Neural crest cell (in vitro differentiated cells): ENCODE results near the gene TRMU. TPM values are rescaled to one million over a fixed set of nuclear protein-coding genes. Genes with fewer than 3 reads are reported as not detected.

ENCODE experiments used
- DNase-seq: peaks from one replicate; pipeline ENCODE4 v3.0.0; 2021; ENCODE audit warnings: low read depth, mixed read lengths, low spot score
- H3K27ac Mint-ChIP-seq: one replicate; pipeline ENCODE4 v1.8.0; 2021; ENCODE audit warnings: mild to moderate bottlenecking, mixed read lengths; ENCODE audit not compliant: unreplicated experiment
- H3K27me3 Mint-ChIP-seq: 2 replicates; pipeline ENCODE4 v1.8.0; 2021; ENCODE audit warnings: low read depth, mild to moderate bottlenecking, mixed read lengths
- H3K36me3 Mint-ChIP-seq: 2 replicates; pipeline ENCODE4 v1.8.0; 2021; ENCODE audit warnings: low read depth, mild to moderate bottlenecking, mixed read lengths
- H3K4me1 Mint-ChIP-seq: 2 replicates; pipeline ENCODE4 v1.8.0; 2021; ENCODE audit warnings: mixed read lengths
- H3K4me3 Mint-ChIP-seq: one replicate; pipeline ENCODE4 v1.8.0; 2021; ENCODE audit warnings: mild to moderate bottlenecking, mixed read lengths
- H3K9me3 Mint-ChIP-seq: 2 replicates; pipeline ENCODE4 v1.8.0; 2021; ENCODE audit warnings: mixed read lengths
- total RNA-seq: library from RNA; stranded (reverse); gene quantifications from 2 replicates; pipeline ENCODE4 v1.2.1, GENCODE V29; 2021
- TF ChIP-seq, protein P1 (sequence below): fragments of 200-600 bp; sonication (generic); conservative IDR thresholded peaks from 2 replicates; pipeline ENCODE4 v1.5.0; 2021; ENCODE audit warnings: antibody characterized with exemption, mild to moderate bottlenecking

The TRMU gene
- total RNA-seq, 1 donor from 2014 or later, result 87.0 TPM

DNA sequence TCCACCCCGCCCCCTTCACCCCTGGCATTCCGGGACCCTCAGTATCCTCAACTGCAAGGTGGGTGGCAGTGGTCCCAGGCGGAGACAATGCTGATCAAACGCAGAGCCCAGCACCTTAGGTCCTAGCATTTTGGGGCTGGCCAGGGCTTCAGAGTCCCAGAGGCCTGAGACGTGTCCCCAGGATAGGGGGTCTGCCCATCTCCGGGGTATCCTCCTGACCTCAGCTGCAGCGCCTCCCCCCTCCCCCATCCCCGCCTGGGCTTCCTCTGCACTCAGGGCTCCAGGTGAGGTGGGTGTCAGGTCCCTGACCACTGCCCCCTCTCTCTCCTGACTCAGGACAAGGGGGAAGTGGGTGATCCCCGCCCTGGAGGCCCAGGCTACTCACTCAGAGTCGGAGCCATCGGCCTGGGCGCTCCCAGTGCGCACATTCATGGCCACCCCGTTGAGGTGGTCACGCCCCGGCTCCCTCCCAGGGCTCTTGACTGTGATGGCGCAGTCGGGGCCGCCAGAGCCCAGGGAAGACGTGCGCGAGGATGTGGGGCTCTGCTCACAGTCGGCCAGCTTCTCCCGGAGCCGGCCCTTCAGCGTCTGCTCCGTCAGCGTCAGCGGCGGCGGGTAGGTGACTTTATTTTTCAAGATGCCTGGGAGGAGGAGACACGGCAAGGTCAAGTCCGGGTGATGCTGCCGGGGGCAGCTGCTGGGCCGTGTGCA is 28.3 kb downstream of the TRMU start:
- TF ChIP-seq, protein P1, sequence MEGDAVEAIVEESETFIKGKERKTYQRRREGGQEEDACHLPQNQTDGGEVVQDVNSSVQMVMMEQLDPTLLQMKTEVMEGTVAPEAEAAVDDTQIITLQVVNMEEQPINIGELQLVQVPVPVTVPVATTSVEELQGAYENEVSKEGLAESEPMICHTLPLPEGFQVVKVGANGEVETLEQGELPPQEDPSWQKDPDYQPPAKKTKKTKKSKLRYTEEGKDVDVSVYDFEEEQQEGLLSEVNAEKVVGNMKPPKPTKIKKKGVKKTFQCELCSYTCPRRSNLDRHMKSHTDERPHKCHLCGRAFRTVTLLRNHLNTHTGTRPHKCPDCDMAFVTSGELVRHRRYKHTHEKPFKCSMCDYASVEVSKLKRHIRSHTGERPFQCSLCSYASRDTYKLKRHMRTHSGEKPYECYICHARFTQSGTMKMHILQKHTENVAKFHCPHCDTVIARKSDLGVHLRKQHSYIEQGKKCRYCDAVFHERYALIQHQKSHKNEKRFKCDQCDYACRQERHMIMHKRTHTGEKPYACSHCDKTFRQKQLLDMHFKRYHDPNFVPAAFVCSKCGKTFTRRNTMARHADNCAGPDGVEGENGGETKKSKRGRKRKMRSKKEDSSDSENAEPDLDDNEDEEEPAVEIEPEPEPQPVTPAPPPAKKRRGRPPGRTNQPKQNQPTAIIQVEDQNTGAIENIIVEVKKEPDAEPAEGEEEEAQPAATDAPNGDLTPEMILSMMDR, result no peak
- DNase-seq, result no peak
- no peaks in the 10 kb centered on the region for H3K4me1 Mint-ChIP-seq
- H3K27ac Mint-ChIP-seq, result no peak overlapping the region
- no peaks in the 10 kb centered on the region for H3K27me3 Mint-ChIP-seq
- H3K36me3 Mint-ChIP-seq, result peaks cover 5% of the 10 kb centered on the region
- H3K4me3 Mint-ChIP-seq, result no peak overlapping the region
- H3K9me3 Mint-ChIP-seq, result no peaks in the 10 kb centered on the region

DNA sequence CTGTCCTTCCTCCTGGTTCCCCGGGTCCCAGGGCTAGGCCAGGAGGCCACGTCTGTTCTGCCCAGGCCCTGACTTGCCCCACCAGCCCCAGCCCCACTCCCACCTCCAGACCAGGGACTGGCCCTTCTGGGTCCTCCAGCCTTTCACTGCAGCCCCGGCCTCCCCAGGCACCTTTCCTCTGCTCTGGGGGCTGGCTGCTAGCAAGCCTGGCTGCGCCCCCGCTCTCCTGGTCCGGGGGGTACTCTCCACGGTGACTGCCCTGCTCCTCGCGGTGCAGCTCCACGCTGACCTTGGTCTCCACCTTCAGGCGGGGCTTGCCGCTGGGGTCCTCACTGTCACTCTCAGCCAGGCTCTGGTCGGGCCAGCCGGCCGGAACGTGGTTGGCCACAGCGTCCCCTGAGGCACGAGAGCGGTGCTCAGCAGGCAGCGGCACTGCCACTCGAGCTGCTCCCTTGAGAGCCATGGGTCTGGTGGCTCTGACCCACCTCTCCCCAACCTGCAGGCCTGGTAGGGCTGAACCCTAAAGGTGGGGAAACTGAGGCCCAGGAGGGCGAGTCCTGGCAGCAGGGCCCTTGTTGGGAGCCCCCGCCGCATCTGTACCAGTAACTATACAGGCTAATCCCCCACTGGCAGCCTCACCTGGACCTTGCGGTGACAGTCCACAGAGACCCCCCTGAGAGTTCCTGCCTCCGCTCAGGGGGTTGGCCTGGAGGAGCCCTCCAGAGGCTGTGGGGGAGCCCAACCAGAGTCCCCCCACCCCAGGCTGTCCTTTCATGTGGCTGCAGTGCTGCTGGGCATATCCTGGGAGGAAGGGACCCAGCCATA is 29.0 kb downstream of the TRMU start:
- Mint-ChIP-seq H3K9me3 (no peaks in the 10 kb centered on the region), H3K36me3 (peaks cover 5% of the 10 kb centered on the region), H3K27me3 (no peaks in the 10 kb centered on the region), H3K4me1 (no peaks in the 10 kb centered on the region), H3K4me3 (no peak overlapping the region), H3K27ac (no peak overlapping the region)
- TF ChIP-seq, protein P1, result no peak
- DNase-seq, result no peak

DNA sequence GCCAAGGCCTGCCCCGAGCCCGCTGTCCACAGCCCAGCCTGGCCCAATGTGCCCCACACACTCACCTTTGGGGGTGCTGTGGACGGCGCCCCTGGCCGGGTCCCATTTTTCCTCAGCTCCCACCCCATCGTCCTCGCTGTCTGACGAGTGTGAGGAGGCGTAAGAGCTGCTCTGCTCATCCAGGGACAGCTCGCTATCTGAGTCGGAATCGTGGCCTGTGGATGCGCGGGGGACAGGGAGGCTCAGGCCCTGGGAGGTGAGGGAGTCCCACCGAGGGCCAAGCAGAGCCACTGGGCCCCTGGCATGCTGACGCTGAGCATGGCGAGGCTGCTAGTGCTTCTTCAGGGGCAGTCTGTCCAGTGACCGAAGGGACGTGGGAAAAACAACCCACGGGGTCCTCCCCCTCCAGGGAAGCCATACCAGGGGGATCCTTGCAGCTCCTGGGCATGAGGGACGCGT is 29.7 kb downstream of the TRMU start:
- Mint-ChIP-seq H3K4me1 (no peaks in the 10 kb centered on the region), H3K27ac (no peak overlapping the region), H3K36me3 (peaks cover 4% of the 10 kb centered on the region), H3K4me3 (no peak overlapping the region), H3K9me3 (no peaks in the 10 kb centered on the region), H3K27me3 (peaks cover 5% of the 10 kb centered on the region)
- no peak for DNase-seq
- TF ChIP-seq, protein P1, result no peak

DNA sequence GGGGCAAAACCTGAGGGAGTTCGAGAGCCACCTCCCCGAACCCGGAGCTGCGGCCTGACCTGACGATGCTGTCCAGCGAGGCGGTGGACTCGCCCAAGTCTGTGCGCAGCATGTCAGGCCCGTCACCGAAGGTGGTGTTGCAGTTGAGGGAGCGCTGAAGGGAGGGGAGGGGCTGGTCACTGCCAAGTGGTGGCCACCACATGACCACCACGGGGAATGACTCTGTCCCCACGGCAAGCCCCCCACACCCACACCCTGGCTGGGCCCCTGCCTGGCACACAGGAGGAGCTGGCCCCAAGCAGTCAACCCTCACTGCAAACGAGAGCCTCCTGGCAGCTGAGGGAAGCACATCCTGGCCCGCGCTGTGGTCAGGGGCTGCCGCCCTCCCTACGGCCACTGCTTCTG is 30.8 kb downstream of the TRMU start:
- Mint-ChIP-seq H3K36me3 (no peaks in the 10 kb centered on the region), H3K4me3 (no peak overlapping the region), H3K27ac (no peak overlapping the region), H3K27me3 (peaks cover 8% of the 10 kb centered on the region), H3K9me3 (no peaks in the 10 kb centered on the region), H3K4me1 (no peaks in the 10 kb centered on the region)
- DNase-seq, result no peak
- TF ChIP-seq, protein P1, result no peak

DNA sequence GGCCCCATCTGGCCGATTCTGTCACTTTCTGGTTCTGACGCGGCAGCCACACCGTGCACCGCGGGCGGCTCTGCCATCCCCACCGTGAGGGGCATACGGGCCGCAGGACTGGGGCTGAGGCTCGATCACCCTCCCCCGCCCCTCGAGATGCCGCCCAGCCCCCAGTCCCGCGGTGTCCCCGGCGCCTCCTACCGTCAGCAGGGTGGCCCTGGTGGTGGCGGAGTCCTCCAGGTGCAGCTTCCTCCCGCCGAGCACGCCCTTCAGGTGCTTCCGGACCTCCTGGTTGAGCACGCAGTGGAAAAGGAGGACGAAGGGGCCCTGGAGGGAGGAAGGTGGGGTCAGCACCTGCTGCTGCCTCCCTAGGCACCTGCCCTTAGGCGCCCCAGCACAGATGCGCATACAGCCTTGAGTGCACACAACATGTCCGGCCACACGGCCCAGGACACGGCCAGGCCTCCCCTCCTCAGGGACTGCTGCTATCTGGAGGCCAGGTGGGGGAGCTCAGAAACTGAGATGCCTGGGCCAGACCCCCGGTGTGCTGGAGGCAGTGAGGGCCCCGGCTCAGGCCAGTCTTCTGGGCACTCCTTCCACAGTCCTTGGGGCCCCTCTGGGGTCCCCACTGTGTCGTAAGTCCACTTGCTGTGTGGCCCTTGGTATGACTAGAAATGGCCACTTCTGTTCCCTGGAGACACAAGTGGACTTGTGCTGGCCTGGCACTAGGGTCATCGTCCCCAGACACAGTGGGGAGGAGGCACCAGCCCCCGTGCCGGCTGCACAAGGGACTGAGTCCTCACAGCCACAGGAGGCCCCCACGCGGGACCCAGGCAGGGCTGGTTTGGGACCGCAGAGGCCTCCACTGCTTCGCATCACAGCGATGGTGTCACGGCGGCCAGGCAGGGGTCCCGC is 31.5 kb downstream of the TRMU start:
- DNase-seq, result no peak
- peaks cover 11% of the 10 kb centered on the region for H3K27me3 Mint-ChIP-seq
- no peaks in the 10 kb centered on the region for H3K9me3 Mint-ChIP-seq
- TF ChIP-seq, protein P1, result no peak
- no peak overlapping the region for H3K27ac Mint-ChIP-seq
- H3K4me1 Mint-ChIP-seq, result no peaks in the 10 kb centered on the region
- H3K4me3 Mint-ChIP-seq, result no peak overlapping the region
- no peaks in the 10 kb centered on the region for H3K36me3 Mint-ChIP-seq
